Smooth muscle cell (in vitro differentiated cells): Measurements from ENCODE around the gene SPOCK1. TPM values are rescaled to one million over a fixed set of nuclear protein-coding genes. Genes with fewer than 3 reads are reported as not detected.

Experiments used
- DNase-seq: peaks from one replicate; lab custom pipeline; 2025; ENCODE audit not compliant: unreplicated experiment; lab: John Stamatoyannopoulos, UW
- H2AFZ ChIP-seq: fragments of 200-600 bp; sonication (generic); 2 replicates; pipeline ENCODE4 v1.6.0; 2016; ENCODE audit warnings: antibody characterized with exemption, low read depth, mild to moderate bottlenecking
- H3F3A ChIP-seq: fragments of 200-600 bp; sonication (generic); 2 replicates; pipeline ENCODE4 v1.6.0; 2017; ENCODE audit warnings: antibody characterized with exemption, low read depth
- H3K27ac ChIP-seq: fragments of 200-600 bp; sonication (generic); 2 replicates; pipeline ENCODE4 v1.5.1; 2016; ENCODE audit warnings: low read depth, mild to moderate bottlenecking
- H3K27me3 ChIP-seq: fragments of 200-600 bp; sonication (generic); 2 replicates; pipeline ENCODE4 v1.6.1; 2016; ENCODE audit warnings: low read depth, mild to moderate bottlenecking
- H3K36me3 ChIP-seq: fragments of 200-600 bp; sonication (generic); 2 replicates; pipeline ENCODE4 v1.5.1; 2016; ENCODE audit warnings: low read depth
- H3K4me1 ChIP-seq: fragments of 200-600 bp; sonication (generic); 2 replicates; pipeline ENCODE4 v1.5.1; 2016; ENCODE audit warnings: low read depth
- H3K4me2 ChIP-seq: fragments of 200-600 bp; sonication (generic); 2 replicates; pipeline ENCODE4 v1.6.0; 2016; ENCODE audit warnings: mild to moderate bottlenecking
- H3K4me3 ChIP-seq: fragments of 200-600 bp; sonication (generic); 2 replicates; pipeline ENCODE4 v1.5.1; 2016; ENCODE audit warnings: mild to moderate bottlenecking
- H3K79me2 ChIP-seq: fragments of 200-600 bp; sonication (generic); 2 replicates; pipeline ENCODE4 v1.6.0; 2016; ENCODE audit warnings: low read depth, mild to moderate bottlenecking
- H3K9ac ChIP-seq: fragments of 200-600 bp; sonication (generic); 2 replicates; pipeline ENCODE4 v1.6.0; 2016; ENCODE audit warnings: low read depth
- H3K9me3 ChIP-seq: fragments of 200-600 bp; sonication (generic); replicated peaks from 2 replicates; pipeline ENCODE4 v1.5.1; 2016; ENCODE audit warnings: low read depth
- H4K20me1 ChIP-seq: fragments of 200-600 bp; sonication (generic); 2 replicates; pipeline ENCODE4 v1.6.0; 2016; ENCODE audit warnings: low read depth
- WGBS: methylation state at CpG from one replicate; pipeline ENCODE4 v1.1.7; 2016; ENCODE audit warnings: low lambda C conversion rate; 5-methylcytosine and 5-hydroxymethylcytosine counted together
- polyA plus RNA-seq: library from polyadenylated mRNA; unstranded; fragments of >200 nt; fragmentation: Nextera tagmentation; extraction: Ambion mirVana; gene quantifications from 2 replicates; pipeline ENCODE4 v1.2.1, GENCODE V29; 2016
- total RNA-seq: library from RNA; depleted of rRNA; stranded (reverse); fragments of >200 nt; gene quantifications from 2 replicates; pipeline ENCODE4 v1.2.3, GENCODE V29; 2014
- TF ChIP-seq, protein P1 (sequence below): fragments of 200-600 bp; sonication (generic); IDR thresholded peaks from 2 replicates; pipeline ENCODE4 v1.5.1; 2017; ENCODE audit warnings: borderline replicate concordance, mild to moderate bottlenecking, antibody characterized with exemption; ENCODE audit not compliant: insufficient read depth, poor library complexity, severe bottlenecking

SPOCK1 gene
- total and polyA plus RNA-seq, 2 experiments from 2014 or later = 56.2 to 80.0 TPM

- H3K4me2 ChIP-seq = no peak overlapping the region
- H3K27me3 ChIP-seq = peaks cover 6% of the 10 kb centered on the region
- H3F3A ChIP-seq = no peaks in the 10 kb centered on the region
- H3K9ac ChIP-seq = no peak overlapping the region
- H3K79me2 ChIP-seq = no peaks in the 10 kb centered on the region
- WGBS = 90% methylated on average over 3 of the region's 3 CpGs
- H3K27ac ChIP-seq = no peak overlapping the region
- H2AFZ ChIP-seq = no peak overlapping the region
- H3K36me3 ChIP-seq = no peaks in the 10 kb centered on the region
- DNase-seq = no peak
- TF ChIP-seq, protein P1, sequence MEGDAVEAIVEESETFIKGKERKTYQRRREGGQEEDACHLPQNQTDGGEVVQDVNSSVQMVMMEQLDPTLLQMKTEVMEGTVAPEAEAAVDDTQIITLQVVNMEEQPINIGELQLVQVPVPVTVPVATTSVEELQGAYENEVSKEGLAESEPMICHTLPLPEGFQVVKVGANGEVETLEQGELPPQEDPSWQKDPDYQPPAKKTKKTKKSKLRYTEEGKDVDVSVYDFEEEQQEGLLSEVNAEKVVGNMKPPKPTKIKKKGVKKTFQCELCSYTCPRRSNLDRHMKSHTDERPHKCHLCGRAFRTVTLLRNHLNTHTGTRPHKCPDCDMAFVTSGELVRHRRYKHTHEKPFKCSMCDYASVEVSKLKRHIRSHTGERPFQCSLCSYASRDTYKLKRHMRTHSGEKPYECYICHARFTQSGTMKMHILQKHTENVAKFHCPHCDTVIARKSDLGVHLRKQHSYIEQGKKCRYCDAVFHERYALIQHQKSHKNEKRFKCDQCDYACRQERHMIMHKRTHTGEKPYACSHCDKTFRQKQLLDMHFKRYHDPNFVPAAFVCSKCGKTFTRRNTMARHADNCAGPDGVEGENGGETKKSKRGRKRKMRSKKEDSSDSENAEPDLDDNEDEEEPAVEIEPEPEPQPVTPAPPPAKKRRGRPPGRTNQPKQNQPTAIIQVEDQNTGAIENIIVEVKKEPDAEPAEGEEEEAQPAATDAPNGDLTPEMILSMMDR = no peak
- peaks cover 10% of the 10 kb centered on the region for H3K4me1 ChIP-seq
- no peak overlapping the region for H3K4me3 ChIP-seq
- H3K9me3 ChIP-seq = no peaks in the 10 kb centered on the region
- H4K20me1 ChIP-seq = no peaks in the 10 kb centered on the region
Observed at GRCh38 chr5:137348759-137349158, 150.4 kb downstream of the SPOCK1 start.

GRCh38 chr5:137347865-137348264 lies 151.3 kb downstream of the SPOCK1 start:
- 91% methylated on average over 3 of the region's 3 CpGs for WGBS

GRCh38 chr5:137346281-137346680 lies 152.8 kb downstream of the SPOCK1 start:
- Histone ChIP-seq H3K27ac (no peak overlapping the region), H3K36me3 (no peaks in the 10 kb centered on the region), H3K79me2 (no peaks in the 10 kb centered on the region), H3K9me3 (no peaks in the 10 kb centered on the region), H4K20me1 (no peaks in the 10 kb centered on the region), H3K4me1 (peaks cover 10% of the 10 kb centered on the region), H3K9ac (no peak overlapping the region), H3K4me3 (no peak overlapping the region), H3K27me3 (peaks cover 6% of the 10 kb centered on the region), H3K4me2 (no peak overlapping the region), H3F3A (no peaks in the 10 kb centered on the region), H2AFZ (no peak overlapping the region)
- DNase-seq = no peak
- TF ChIP-seq, protein P1 = no peak
- 88% methylated on average over 3 of the region's 3 CpGs for WGBS

More at GRCh38 chr5:137347865-137348264, 151.3 kb downstream of the SPOCK1 start:
- no peak overlapping the region for H3K9ac ChIP-seq
- H3F3A ChIP-seq = no peaks in the 10 kb centered on the region
- no peak for DNase-seq
- H3K9me3 ChIP-seq = no peaks in the 10 kb centered on the region
- no peak overlapping the region for H3K4me2 ChIP-seq
- no peak overlapping the region for H3K27ac ChIP-seq
- no peaks in the 10 kb centered on the region for H4K20me1 ChIP-seq
- H3K27me3 ChIP-seq = peaks cover 6% of the 10 kb centered on the region
- H3K79me2 ChIP-seq = no peaks in the 10 kb centered on the region
- TF ChIP-seq, protein P1 = no peak
- peaks cover 10% of the 10 kb centered on the region for H3K4me1 ChIP-seq
- no peak overlapping the region for H2AFZ ChIP-seq
- no peaks in the 10 kb centered on the region for H3K36me3 ChIP-seq
- no peak overlapping the region for H3K4me3 ChIP-seq

DNA sequence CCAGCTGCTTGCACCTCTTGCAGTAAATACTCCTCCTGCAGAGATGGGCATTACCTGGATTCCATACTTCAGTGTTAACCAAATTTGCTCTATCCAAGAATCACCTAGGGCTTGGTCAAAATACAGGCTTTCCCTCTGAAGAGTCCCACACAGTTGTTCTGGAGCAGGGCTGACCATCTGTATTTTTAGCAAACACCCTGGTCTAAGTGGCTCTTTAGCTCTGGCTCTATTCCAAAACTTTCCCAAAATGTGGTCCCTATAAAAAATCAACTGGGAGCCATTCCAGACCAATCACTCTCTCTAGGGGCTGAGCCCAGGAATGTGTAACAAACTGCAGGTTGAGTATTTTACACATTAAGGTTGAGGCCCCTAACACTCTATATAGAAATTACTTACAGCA lies 153.7 kb downstream of the SPOCK1 start:
- H3K4me3 ChIP-seq = no peak overlapping the region
- no peaks in the 10 kb centered on the region for H4K20me1 ChIP-seq
- H3K4me2 ChIP-seq = no peak overlapping the region
- no peak overlapping the region for H2AFZ ChIP-seq
- no peak overlapping the region for H3K27ac ChIP-seq
- TF ChIP-seq, protein P1 = no peak
- H3K9me3 ChIP-seq = no peaks in the 10 kb centered on the region
- no peaks in the 10 kb centered on the region for H3K79me2 ChIP-seq
- no peaks in the 10 kb centered on the region for H3K36me3 ChIP-seq
- no peaks in the 10 kb centered on the region for H3F3A ChIP-seq
- no peak overlapping the region for H3K9ac ChIP-seq
- DNase-seq = no peak
- H3K27me3 ChIP-seq = peaks cover 6% of the 10 kb centered on the region
- H3K4me1 ChIP-seq = peaks cover 10% of the 10 kb centered on the region
